HG03521 (cell line): ENCODE data around the gene FOXL3.
"Not testable (repeated sequence)": the region's sequence is repeated elsewhere in the genome, so short reads cannot be mapped to it uniquely, and the experiment has no call there.

Experiments
- ATAC-seq: cut with Tn5 transposase; IDR thresholded peaks from one replicate; pipeline ENCODE4 v1.9.1; 2021; ENCODE audit warnings: mild to moderate bottlenecking, moderate library complexity; ENCODE audit not compliant: unreplicated experiment

The FOXL3 gene

GRCh38 chr7:289756-290553 lies at the start of gene FOXL3:
Gene FOXL3 (plus strand): TSS chr7:290170. CDS start chr7:290170, 0 bp downstream.
- no peak for ATAC-seq

GRCh38 chr7:240887-241421 lies 49.0 kb upstream of the FOXL3 start:
- ATAC-seq, result no peak

- ATAC-seq, result no peak
Measured at GRCh38 chr7:241513-241912, 48.5 kb upstream of the FOXL3 start.

- not testable (repeated sequence) for ATAC-seq
Measured at GRCh38 chr7:242826-243579, 47.0 kb upstream of the FOXL3 start.

- not testable (repeated sequence) for ATAC-seq
Measured at GRCh38 chr7:243580-243978, 46.4 kb upstream of the FOXL3 start.

GRCh38 chr7:244974-245373 lies 45.0 kb upstream of the FOXL3 start:
- no peak for ATAC-seq

- no peak for ATAC-seq
Measured at GRCh38 chr7:245574-246295, 44.2 kb upstream of the FOXL3 start.

- ATAC-seq, result no peak
Measured at GRCh38 chr7:246451-246850, 43.5 kb upstream of the FOXL3 start.

GRCh38 chr7:247181-247580 lies 42.8 kb upstream of the FOXL3 start:
- ATAC-seq, result no peak

- no peak for ATAC-seq
Measured at GRCh38 chr7:247636-248035, 42.3 kb upstream of the FOXL3 start.

- no peak for ATAC-seq
Measured at GRCh38 chr7:248732-249435, 41.1 kb upstream of the FOXL3 start.

- ATAC-seq, result no peak
Measured at GRCh38 chr7:249989-250388, 40.0 kb upstream of the FOXL3 start.

- ATAC-seq, result no peak
Measured at GRCh38 chr7:250523-250922, 39.4 kb upstream of the FOXL3 start.

- ATAC-seq, result no peak
Measured at GRCh38 chr7:251005-251404, 39.0 kb upstream of the FOXL3 start.

GRCh38 chr7:251446-252175 lies 38.4 kb upstream of the FOXL3 start:
- no peak for ATAC-seq

- ATAC-seq, result no peak
Measured at GRCh38 chr7:252216-252965, 37.6 kb upstream of the FOXL3 start.

GRCh38 chr7:252981-253380 lies 37.0 kb upstream of the FOXL3 start:
- ATAC-seq, result no peak

- ATAC-seq, result no peak
Measured at GRCh38 chr7:253581-254336, 36.2 kb upstream of the FOXL3 start.
